ENCODE results near the gene LHX2.

LHX2 gene

GRCh38 chr9:124068251-124068650, 56.7 kb downstream of the LHX2 start:
- no peak for DNase-seq

GRCh38 chr9:124074746-124075145, 63.2 kb downstream of the LHX2 start:
- no peak for DNase-seq

GRCh38 chr9:124075761-124076160, 64.2 kb downstream of the LHX2 start:
- DNase-seq, result no peak

- no peak for DNase-seq
These were observed 66.5 kb downstream of the LHX2 start for GRCh38 chr9:124077915-124078572.

- no peak for DNase-seq
These were observed 67.1 kb downstream of the LHX2 start for GRCh38 chr9:124078641-124079040.

- no peak for DNase-seq
These were observed 67.8 kb downstream of the LHX2 start for GRCh38 chr9:124079176-124079925.

GRCh38 chr9:124082622-124083021, 71.1 kb downstream of the LHX2 start:
- DNase-seq, result no peak
